Renal cortical epithelial cell (primary cell): ENCODE data around the gene C1QTNF9B. TPM values are rescaled to one million over a fixed set of nuclear protein-coding genes. Genes with fewer than 3 reads are reported as not detected.
A peak's percentile ranks its signal among the peaks of the same experiment; 100 is the strongest.
"Not testable (repeated sequence)": the region's sequence is repeated elsewhere in the genome, so short reads cannot be mapped to it uniquely, and the experiment has no call there.

Experiments used
- DNase-seq: peaks from one replicate; pipeline ENCODE4 v3.0.0-alpha.2; 2011; ENCODE audit warnings: low read depth
- total RNA-seq: library from RNA; depleted of rRNA; stranded (reverse); fragments of >200 nt; gene quantifications from 2 replicates; pipeline ENCODE4 v1.2.3, GENCODE V29; 2014

Gene C1QTNF9B
- total RNA-seq, 1 donor from 2014 or later, result not detected

DNA sequence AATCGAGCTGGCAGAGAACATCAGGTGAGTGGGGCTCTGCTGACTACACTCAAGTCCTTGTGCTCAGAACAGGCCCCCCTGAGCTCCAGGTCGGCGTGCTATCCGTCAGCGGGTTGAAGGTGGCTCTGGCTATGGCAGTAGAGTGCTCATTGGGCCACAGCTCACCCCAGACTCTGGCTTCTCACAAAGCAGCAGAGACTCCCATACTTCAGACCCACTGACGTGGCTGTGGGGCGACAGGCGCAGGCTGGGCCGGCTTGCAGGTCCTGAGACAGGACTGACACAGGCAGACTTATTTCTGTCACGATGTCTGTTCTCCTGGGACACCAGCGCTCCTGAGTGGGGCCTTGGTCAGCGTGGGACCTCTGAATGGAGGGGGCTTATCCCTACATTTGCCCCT lies 2.6 kb downstream of the C1QTNF9B start:
- not testable (repeated sequence) for DNase-seq

DNA sequence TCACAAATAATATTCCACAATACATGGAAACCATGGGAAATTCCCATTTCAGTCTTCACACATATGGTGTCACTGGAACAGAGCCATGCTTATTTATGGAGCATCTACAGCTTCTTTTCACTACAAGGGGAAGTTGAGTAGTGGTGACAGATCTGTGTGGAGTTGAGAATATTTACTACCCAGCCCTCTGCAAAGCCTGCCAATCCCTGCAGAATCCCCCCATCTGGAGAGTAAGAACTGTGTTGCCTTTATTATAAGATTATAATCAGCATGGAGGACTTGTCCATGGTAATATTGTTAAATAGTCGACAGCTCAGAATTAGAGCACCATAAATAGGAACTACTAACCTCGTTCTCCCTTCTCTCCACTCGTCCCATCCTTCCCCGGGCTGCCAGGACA lies 3.5 kb downstream of the C1QTNF9B start:
- DNase-seq, result not testable (repeated sequence)

DNA sequence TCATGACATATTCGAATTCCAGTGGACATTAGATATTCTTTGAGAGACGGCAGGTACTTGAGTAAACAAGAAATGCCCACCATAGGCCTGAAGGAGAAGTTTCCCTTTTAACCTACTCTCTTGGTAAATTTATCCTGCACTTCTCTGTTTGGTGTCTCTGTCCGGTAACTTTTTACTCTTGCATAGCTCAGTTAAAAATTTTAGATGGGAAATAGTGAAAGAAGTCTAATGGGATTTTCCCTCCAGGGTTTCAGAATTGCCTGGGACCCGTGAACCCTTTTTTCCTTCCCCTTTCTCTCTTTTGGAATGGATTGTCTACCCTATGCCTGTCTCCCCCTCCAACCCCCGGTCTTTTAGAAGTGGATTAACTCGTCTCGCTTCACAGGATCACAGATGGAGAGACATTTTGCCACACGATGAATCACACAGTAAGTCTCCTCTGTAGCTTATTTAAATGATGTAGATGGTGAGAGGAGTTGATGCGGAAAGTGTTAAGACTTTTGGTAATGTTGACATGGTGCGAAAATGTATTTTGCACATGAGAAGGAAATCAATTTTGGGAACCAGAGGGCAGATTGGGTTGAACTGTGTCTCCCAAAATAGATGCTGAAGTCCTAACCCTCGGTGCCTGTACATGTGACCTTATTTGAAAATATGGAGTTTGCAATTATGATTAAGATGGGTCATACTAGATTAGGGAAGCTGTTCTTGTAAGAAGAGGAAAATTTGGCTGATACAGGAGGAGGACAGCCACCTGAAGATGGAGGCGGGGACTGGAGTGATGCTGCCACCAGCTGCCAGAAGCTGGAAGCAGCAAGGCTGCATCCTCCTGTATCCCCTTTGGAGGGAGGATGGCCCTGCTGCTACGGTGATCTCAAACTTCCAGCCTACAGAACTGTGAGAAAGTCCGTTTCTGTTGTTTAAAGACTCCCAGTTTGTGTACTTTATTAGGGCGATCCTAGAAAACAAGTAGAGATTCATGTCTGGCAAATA lies 7.4 kb downstream of the C1QTNF9B start:
- peak; percentile 62 for DNase-seq

DNA sequence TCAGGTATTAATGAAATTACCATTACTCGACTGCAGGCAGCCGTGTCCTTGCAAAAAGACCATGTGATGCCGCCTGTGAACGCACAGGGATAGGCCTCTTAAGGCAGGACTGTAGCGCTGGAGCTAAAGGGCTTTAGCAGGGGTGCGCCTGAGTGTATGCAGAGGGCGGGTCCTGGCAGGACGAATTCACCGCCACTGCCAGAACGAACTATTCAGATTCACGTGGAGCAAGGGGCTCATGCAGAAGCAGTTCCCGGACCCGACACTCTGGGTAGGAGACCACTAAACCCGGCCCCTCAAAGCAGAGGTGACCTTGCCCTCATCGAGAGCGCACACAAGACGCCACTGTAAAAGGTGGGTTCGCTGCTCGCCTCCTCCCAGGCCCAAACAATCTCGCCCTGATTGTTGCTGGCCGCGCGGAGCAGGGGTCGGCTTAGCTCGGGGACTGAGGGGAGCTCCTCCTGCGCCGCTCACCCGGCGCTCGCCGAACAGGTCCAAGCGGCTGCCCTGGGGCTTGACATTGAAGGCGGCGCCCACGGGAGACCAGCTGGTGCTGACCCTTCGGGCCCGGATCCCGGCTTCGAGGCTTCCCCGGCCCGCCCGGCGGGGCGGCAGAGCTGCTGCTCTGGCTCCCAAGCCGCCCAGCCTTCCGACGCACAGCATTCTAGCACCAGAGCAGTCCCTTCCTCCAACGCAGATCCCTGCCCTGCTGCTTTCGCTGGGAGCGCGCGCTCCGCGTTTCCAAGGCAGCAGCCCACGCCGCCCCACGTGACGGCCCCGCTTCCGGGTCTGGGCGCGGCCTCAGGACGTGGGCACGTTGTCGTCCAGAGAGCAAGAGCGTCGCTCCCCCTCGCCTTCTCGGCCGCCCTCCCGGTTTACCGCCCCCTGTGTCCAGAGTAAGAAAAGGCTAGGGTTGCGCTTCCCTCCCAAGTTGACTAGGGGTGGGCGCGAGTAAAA lies 8.4 kb downstream of the C1QTNF9B start, which contains the start of gene MIPEP:
MIPEP (minus strand) TSS at position 743 of the 957 bp plus-strand sequence; CDS start at position 663, 80 bp downstream.
- peak; percentile 85 for DNase-seq

DNA sequence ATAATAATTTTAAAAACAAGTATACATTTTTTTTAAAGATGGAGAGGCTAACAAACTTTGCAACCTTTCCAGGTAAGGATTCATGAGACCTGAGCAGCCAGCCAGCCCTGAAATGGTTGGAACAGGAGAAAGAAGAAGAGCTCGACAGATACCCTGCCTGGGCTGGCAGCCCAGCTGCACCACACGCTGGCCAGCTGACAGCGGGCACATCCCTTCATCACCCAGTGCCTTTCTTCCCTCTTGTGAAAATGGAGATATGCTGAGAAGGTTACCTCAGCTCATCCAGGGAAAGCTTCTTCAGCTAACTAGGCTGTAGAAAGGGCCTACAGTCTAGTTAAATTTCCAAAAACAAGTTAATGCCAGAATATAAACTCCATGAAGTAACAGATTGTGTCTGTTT lies 12.9 kb downstream of the C1QTNF9B start:
- not testable (repeated sequence) for DNase-seq

DNA sequence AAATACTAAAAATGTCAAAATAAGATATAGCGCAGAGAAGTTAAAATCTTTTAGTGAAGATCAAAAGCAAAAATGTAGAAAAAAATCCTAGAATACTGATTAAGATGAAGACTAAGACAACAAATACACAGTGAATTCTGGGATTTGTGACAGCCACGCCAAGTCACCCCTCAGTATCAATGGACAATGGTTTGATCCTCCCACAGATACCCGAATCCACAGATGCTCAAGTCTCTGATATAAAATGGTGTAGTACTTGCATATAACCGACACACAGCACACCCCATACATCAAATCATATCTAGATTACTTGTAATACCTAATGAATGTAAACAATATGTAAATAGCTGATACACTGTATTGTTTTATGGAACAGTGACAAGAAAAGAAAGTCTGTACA lies 14.0 kb downstream of the C1QTNF9B start:
- no peak for DNase-seq

DNA sequence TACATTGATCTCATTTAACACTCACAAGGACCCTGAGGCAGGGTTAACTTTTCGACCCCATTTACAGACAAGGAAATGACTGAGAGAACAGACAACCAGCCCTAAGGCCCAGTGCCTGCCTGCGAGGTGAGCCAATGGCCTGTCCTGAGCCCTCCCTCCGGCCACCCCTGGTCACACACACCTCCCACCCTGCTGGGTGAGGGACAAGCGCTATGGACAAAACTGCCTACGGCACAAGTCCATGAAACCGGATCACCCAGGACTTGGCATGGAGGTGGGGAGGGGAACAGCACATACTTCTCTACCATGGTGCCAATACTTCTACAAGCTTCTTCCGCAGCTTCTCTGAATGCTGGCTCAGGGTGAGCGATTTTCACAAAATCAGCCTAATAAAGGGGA lies 15.9 kb downstream of the C1QTNF9B start:
- not testable (repeated sequence) for DNase-seq

DNA sequence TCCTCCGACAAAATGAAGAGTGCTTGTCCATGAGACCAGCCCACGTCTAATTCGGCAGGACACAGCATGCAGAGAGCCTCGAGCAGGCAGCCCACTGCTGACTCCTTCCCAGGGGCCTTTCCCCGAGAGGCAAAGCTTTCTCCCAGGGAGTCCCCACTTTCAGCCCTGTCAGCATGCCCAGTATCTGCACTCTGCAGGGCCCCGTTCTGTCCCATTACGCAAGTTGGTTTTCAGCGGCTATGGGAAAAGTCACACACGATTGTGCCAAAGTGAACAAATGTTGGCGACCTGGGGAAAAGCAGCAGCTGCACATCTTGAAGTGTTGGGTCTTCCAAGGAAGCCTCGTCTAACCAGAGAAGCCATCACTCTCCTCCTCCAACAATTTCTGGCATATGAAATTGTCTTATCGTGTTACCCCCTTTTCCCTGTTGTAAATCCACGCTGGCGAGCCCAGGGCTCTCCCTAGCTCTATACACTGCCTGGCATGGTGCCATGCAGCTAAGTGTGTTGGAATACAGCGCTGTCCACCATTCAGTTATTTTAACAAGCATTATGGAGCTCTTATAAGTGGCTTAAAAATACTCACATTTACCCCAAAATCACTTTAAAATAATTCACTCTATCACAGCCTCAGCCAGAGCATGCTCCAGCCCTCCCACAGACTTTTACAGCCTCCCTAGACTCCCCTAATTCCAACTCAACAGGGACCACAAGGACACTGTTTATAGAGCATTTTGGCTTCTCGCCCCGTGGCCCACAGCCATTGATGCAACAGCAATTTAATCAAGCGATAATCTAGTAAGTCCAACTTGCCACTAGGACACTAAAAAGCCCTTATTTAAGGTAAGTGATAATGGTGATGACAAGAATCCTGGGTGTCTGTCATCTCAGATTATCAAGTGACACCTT lies 16.6 kb downstream of the C1QTNF9B start:
- not testable (repeated sequence) for DNase-seq

DNA sequence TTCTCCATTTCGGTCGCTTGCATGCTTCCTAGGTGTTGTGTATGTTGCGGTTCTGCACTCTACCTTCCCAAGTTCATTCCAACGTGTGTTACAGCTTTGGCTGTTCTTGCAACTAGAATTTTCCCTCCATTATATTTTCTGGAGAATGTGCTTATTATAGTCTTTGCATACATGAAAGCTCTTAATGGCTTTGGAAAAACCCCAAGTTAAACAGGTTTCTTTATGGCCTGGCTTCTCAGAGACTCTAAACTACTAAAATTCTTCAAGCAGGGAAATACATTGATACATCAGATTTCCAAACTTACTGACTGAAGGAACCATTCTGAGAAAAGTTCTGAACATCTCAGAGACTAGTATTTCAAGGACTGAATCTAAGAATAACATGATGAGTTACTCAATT lies 20.0 kb downstream of the C1QTNF9B start:
- DNase-seq, result no peak

DNA sequence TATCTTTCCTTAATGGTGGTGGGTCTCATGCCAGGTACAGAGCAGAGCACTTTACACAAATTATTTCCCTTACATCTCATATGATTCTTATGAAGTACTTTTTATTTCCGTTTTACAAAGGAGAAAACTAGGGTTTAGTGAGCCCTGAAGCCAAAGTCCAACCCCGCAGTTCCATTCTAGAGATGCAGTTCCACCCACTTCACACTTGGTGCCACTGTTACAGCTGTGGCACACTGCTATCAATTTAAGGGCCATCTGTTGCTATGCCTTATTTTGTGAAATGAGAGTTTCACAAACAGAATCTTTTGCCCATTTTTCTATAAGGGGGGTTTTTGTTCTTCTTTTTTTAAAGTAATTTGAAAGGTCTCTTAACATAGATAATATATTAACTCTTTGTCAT lies 21.0 kb downstream of the C1QTNF9B start:
- no peak for DNase-seq

DNA sequence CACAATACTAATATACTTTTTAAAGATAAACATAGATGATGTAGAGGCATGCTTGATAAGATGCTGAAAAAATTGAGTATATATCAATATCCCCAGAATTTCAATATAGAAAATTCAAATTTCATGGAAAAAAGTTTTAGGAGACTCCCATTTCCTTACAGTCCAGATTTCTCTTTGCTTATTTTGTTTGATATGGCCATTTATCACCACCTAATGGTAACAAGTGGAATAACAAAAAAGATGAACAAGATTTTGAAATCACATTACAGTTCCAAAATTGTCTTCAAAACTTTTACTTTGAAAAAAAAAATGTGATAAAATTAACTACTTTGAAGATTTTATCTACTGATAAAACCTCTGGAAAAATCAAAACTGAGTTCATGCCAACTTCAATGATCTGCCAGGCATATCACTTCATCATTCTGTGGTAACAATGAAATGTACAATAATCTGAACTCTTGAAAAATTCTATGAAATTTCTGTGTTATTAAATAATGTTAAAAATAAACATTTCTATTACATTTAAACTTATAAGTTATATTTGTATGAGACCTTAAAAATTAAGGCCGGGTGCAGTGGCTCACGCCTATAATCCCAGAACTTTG lies 25.6 kb downstream of the C1QTNF9B start:
- peak; percentile 63 for DNase-seq

DNA sequence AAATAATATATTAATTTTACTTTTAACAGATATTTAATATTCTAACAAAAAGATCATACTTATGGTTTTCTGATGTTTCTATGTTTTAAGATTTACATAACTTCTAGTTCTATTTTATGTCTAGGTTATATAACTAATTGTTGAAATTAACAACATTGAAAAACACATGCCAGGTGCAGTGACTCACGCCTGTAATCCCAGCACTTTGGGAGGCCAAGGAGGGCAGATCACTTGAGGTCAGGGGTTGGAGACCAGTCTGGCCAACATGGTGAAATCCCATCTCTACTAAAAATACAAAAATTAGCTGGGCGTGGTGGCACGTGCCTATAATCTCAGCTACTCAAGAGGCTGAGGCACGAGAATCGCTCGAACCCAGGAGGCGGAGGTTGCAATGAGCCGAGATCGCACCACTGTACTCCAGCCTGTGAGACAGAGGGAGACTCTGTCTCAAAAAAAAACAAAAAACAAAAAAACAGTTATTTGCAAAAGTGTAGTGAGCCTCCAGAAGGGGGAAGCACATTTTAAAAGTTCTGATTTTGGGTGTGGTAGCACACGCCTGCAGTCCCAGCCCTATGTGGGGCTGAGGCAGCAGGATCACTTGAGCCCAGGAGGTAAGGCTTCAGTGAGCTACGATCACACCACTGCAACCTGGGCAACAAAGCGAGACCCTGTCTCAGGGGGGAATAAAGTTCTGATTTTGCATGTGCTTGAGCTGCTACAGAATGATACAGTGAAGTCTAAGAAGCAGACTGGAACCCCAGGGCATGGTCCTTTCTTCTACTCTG lies 26.8 kb downstream of the C1QTNF9B start:
- no peak for DNase-seq

DNA sequence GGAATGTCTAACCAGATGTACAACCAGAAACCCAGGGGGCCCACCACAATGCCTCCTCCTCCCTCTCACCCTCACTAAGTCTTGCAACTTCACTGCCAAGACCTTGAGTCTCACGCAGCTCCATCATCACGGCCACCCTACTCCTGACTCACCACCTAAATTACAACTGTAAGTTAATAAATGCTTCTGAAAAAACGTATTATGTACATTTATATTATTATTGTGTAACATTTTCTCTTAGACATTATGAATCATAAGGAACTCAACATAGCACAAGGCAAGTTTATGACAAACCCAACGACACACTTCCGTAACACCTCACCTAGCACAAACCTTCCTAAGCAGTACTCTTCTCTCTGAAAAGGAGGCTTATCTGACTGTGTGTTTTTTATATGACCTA lies 28.8 kb downstream of the C1QTNF9B start:
- DNase-seq, result no peak

DNA sequence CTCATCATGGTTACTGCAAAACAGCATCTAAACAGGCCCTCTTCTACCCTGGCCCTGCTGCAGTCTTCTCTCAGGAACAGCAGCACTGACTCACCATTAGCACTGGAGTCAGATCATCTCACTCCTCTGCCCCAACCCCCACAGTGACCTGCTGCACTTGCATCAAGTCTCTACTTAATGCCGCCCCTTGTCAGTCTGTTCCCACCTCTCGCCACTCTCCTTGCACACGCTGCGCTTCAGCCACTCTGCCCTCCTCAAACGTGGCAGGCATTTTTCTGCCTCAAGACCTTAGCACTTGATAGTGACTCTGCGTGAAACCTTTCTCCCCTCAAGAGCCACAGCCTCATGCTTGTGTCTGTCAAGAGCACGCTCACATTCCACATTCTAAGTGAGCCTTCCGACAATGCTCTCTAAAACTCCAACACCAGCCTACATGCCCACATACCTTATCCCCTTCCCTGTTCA lies 30.2 kb downstream of the C1QTNF9B start:
- DNase-seq, result no peak

DNA sequence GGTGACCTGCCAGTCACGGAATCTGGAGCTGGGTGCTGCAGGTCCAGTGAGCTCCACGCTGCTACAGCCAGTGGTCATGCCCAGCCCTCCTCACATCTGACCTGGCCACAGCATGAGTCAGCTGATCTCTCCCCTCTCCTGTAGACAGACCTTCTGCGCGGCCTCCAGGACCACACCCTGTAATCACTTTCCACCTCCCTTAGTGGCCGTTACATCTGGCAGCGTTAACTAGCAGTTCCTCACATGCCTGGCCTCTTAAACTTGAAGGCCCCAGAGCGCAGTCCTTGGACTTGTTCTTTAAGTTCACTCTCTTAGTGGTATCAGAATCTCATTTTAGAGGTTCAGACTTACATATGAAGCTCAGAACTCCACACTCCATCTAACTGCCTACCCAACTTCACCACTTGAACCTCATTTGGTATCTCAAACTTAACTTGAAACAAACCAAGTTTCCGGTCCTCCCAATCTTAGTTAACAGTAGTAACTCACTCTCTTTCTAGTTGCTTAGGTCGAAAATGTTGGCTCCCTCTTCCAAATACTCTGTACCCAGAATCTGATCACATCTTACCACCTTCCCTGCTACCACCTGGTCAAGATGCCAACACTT lies 30.8 kb downstream of the C1QTNF9B start:
- no peak for DNase-seq

DNA sequence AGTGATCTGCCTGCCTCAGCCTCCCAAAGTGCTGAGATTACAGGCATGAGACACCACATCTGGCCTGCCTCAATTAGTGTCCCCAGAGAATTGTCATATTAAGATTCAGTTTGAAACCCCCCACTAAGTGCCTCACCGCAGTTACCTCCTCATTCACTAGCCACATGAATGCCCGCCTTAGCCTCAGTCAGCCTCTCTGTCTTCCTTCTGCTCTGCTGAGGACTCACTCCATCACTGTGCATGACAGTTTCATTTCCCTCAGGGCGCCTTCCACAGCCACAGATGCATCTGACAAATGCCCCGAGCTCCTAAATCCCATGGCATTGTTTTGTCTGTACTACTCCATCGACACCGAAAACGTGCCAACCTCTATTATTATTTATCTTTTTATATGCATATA lies 31.4 kb downstream of the C1QTNF9B start:
- DNase-seq, result no peak

DNA sequence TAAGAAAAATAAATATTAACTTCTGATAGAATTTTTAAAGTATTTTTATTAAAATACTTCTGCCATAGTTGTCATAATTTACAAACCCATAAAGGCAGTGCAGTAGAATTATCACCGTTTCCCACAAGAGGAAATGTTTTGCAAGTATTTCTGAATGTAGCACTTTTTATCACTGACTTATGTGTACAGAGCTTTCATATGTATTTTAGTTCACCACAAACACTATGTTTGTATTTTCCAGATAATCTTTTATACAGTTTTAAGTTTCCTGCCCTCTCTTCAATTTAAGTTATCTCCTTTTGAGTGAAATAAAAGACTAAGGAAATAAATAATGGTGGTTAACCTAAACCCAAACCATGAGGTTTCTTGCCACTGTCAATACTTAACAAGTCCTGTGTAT lies 32.3 kb downstream of the C1QTNF9B start:
- no peak for DNase-seq

DNA sequence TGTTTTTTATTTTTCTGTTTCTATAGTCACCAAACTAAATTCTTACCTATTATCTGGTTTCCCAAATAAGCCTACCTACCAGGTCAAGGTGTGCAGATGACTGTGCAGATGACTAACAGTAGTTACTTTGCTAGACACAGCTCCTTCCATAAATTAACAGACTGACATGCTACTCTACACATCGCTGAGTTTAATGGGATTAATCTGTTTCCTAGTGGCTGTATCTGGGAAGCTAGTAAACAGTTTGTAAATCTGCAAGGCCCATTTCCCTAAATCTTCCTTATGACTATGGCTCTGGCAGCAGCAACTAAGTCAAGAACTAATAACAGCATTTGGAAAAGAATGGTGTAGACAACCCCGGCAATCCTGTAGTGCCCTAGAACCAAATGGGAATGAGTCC lies 36.0 kb downstream of the C1QTNF9B start:
- DNase-seq, result peak; percentile 8

DNA sequence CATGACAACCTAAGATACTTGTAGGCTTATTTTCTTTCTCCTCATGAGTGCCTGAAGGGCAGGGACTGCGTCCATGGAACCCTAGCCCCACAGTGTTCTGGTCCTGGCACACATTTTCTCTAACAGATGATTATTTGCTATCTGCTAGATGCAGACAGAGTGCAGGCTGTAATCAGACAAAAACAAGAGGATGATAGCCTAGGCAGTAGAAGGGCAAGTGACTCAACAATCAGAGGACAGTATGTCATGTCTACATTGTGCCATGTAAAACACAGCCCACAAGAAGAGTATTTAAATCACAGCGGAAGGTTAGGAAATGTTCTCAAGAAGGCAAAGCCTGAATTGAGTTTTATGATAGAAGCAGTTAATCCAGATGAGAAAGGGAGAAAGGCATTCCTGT lies 37.4 kb downstream of the C1QTNF9B start:
- DNase-seq, result no peak
